B cell (primary cell): Measurements from ENCODE around the gene AUTS2.

Experiments used
- CTCF ChIP-seq: fragments of 200-600 bp; IDR thresholded peaks from one replicate; pipeline ENCODE4 v1.8.0; 2022; ENCODE audit warnings: antibody characterized with exemption, mild to moderate bottlenecking
- EZH2 ChIP-seq: IDR thresholded peaks from 2 replicates; pipeline ENCODE4 v1.6.1; 2012; ENCODE audit warnings: borderline replicate concordance, low read depth, mild to moderate bottlenecking, moderate library complexity, low read length; ENCODE audit not compliant: insufficient read depth, poor library complexity, severe bottlenecking

DNA sequence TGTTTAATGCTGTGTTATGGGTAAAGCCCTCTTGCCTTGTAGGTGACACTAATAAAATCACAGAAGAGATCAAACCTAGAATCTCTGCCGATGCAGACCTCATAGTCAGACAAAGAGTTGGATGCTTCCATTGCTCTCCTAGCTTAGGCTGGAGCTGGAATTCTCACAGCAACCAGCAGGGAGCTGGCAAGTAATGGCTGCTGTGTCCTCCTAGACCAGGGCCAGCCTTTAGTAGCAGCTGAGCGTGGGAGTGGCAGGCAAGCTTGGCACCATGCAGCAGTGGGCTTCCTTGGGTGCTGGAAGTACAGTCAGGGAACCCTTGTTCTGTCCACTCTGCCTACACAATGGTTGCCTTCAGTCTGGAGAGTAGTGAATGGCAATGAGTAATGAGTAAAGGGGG is 935.3 kb downstream of the AUTS2 start:
- TF ChIP-seq CTCF, result no peak
- TF ChIP-seq EZH2, result no peak
